ENCODE data around the gene MYRIP. TPM values are rescaled to one million over a fixed set of nuclear protein-coding genes. Genes with fewer than 3 reads are reported as not detected.

Gene MYRIP
- polyA plus RNA-seq, 1 experiment = 0.06 TPM

DNA sequence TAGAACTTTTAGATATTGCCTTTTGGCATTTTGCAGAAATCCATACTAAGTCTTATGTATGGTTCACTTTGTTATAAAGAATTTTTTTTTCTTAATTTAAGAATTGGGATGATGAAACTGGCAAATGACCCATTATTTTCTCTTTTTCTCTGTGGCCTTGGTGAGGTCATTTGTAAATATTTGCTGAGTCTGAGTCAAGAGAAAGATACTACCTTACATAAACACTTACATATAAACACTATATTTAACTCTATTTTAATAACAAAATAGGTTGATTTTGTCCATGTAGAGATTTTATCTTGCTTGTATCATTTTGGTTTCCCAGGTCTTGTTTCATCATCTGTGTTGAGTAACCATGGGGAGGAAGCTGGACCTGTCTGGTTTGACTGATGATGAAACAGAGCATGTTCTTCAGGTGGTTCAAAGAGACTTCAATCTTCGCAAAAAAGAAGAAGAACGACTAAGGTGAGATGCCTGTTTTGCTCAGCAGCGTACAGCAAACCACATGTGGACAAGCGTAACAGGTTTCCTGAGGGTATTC lies 91.1 kb downstream of the MYRIP start:
- no peak for DNase-seq (ENCODE audit: low read depth)
- CTCF ChIA-PET = interaction anchor here (1.0 kb wide), 1 partner anchor 9 kb away, joined by 3 read pairs; no protein-coding TSS in a partner anchor
- Histone ChIP-seq H3K4me3 (ENCODE audit: low read depth, low read length) (no peak overlapping the region), H3K27me3 (ENCODE audit: control insufficient read depth, insufficient read depth, low read length) (no peaks in the 10 kb centered on the region), H3K36me3 (ENCODE audit: control insufficient read depth, insufficient read depth, low read length) (no peaks in the 10 kb centered on the region)
- TF ChIP-seq, protein P1, sequence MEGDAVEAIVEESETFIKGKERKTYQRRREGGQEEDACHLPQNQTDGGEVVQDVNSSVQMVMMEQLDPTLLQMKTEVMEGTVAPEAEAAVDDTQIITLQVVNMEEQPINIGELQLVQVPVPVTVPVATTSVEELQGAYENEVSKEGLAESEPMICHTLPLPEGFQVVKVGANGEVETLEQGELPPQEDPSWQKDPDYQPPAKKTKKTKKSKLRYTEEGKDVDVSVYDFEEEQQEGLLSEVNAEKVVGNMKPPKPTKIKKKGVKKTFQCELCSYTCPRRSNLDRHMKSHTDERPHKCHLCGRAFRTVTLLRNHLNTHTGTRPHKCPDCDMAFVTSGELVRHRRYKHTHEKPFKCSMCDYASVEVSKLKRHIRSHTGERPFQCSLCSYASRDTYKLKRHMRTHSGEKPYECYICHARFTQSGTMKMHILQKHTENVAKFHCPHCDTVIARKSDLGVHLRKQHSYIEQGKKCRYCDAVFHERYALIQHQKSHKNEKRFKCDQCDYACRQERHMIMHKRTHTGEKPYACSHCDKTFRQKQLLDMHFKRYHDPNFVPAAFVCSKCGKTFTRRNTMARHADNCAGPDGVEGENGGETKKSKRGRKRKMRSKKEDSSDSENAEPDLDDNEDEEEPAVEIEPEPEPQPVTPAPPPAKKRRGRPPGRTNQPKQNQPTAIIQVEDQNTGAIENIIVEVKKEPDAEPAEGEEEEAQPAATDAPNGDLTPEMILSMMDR (IDR thresholded peaks at IDR 0.05; ENCODE audit: insufficient read depth, low read depth, low read length) = no peak
- POLR2A ChIA-PET = no interaction called here

DNA sequence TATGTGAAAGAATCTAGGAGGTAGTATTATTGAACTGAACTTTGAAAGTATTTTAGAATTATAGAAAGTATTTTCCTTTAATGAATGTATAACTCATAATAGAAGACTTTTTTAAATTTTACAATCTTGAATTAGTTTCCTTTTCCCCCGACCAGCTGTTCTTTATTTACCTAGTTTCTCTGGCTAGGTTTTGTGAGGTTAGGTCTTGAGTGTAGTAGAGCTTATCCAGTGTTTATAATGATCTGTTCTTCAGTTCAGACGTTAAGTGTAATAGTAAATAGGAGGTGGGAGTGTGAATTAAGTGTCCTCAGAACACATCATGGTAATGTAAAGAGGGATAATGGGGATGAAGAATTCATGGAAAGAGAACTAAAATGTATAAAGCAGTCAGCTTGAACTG lies 93.8 kb downstream of the MYRIP start:
- H3K27me3 ChIP-seq (ENCODE audit: control insufficient read depth, insufficient read depth, low read length) = no peaks in the 10 kb centered on the region
- TF ChIP-seq, protein P1 (IDR thresholded peaks at IDR 0.05; ENCODE audit: insufficient read depth, low read depth, low read length) = no peak
- POLR2A ChIA-PET = no interaction called here
- no peaks in the 10 kb centered on the region for H3K36me3 ChIP-seq (ENCODE audit: control insufficient read depth, insufficient read depth, low read length)
- no peak for DNase-seq (ENCODE audit: low read depth)
- CTCF ChIA-PET = no interaction called here
- no peak overlapping the region for H3K4me3 ChIP-seq (ENCODE audit: low read depth, low read length)

DNA sequence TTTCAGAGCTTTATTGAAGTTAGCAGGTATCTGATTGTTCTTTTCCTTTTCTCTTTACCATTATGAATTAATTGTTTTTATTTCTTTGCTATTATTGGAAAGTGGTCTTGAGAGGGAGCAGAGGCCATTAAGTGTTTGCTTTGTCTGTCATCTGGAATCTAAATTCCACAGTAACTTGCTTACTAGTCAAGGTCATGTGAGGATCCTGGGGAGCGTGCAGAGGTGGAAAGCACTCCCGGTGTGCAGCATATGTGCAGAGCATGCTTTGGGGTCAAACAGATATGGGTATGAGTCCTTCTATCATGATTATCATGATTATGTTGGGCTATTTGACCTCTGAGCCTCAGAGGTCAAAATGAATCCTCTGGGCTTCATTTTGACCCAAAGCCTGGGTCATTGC lies 96.4 kb downstream of the MYRIP start:
- ChIA-PET POLR2A (no interaction called here), CTCF (interaction anchor here (1.2 kb wide), 1 partner anchor 273 kb away, joined by 3 read pairs; no protein-coding TSS in a partner anchor)
- no peaks in the 10 kb centered on the region for H3K27me3 ChIP-seq (ENCODE audit: control insufficient read depth, insufficient read depth, low read length)
- no peak overlapping the region for H3K4me3 ChIP-seq (ENCODE audit: low read depth, low read length)
- no peaks in the 10 kb centered on the region for H3K36me3 ChIP-seq (ENCODE audit: control insufficient read depth, insufficient read depth, low read length)
- TF ChIP-seq, protein P1 (IDR thresholded peaks at IDR 0.05; ENCODE audit: insufficient read depth, low read depth, low read length) = no peak
- no peak for DNase-seq (ENCODE audit: low read depth)

DNA sequence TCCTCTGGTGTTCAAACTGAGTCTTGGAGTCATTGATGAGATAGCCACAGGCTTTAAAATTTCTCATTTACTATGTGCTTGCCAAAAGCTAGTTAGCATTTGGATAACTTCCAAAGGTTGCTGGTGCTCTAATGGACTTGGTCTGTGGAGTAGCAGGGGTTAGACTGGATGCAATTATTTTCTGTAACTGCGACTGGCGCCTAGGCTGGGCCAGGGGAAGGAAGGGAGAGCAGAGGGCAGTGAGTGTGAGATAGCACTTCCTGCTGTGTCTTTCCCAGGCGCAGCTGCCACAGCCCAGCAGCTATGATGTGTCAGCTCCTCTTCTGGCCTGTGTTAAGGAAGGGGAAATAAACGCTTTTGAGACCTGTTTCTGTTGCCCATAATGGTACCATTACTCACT lies 98.6 kb downstream of the MYRIP start:
- TF ChIP-seq, protein P1 (IDR thresholded peaks at IDR 0.05; ENCODE audit: insufficient read depth, low read depth, low read length) = no peak
- CTCF ChIA-PET = interaction anchor here (1.0 to 1.2 kb wide), 2 partner anchors 10 to 16 kb away, joined by 3 to 4 read pairs; no protein-coding TSS in a partner anchor
- Histone ChIP-seq H3K27me3 (ENCODE audit: control insufficient read depth, insufficient read depth, low read length) (no peaks in the 10 kb centered on the region), H3K36me3 (ENCODE audit: control insufficient read depth, insufficient read depth, low read length) (no peaks in the 10 kb centered on the region), H3K4me3 (ENCODE audit: low read depth, low read length) (no peak overlapping the region)
- POLR2A ChIA-PET = no interaction called here
- no peak for DNase-seq (ENCODE audit: low read depth)

DNA sequence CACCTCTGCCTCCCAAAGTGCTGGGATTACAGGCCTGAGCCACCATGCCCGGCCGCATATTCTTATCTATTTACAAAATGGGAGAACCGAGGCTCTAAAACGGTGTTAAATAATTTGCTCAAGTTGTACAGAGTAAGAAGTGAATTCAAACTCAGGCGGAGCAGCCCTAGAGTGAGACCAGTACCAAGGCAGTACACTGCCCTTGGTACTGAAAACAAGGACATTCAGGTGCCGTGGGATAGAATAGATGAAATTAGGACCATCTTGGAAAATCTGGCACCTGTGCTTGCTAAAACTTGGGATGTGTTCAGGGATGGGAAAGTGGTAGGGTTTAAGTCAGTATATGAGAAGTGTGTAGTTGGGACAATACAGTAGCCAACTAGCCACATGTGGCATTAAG lies 100.7 kb downstream of the MYRIP start:
- no peaks in the 10 kb centered on the region for H3K36me3 ChIP-seq (ENCODE audit: control insufficient read depth, insufficient read depth, low read length)
- ChIA-PET POLR2A (no interaction called here), CTCF (no interaction called here)
- TF ChIP-seq, protein P1 (IDR thresholded peaks at IDR 0.05; ENCODE audit: insufficient read depth, low read depth, low read length) = no peak
- H3K4me3 ChIP-seq (ENCODE audit: low read depth, low read length) = no peak overlapping the region
- no peaks in the 10 kb centered on the region for H3K27me3 ChIP-seq (ENCODE audit: control insufficient read depth, insufficient read depth, low read length)
- no peak for DNase-seq (ENCODE audit: low read depth)

Data from BJ (cell line).